H1 (cell line): Measurements from ENCODE around the gene CAMK1G.

Experiments used
- BACH1 ChIP-seq: IDR thresholded peaks from 2 replicates; pipeline ENCODE4 v1.6.1; 2012; ENCODE audit warnings: low read length, improper control_type of control experiment
- CHD2 ChIP-seq: IDR thresholded peaks from 2 replicates; pipeline ENCODE4 v1.6.1; 2012; ENCODE audit warnings: low read length, improper control_type of control experiment
- CREB1 ChIP-seq: IDR thresholded peaks from 2 replicates; pipeline ENCODE4 v1.6.1; 2012; ENCODE audit warnings: inconsistent platforms
- GABPA ChIP-seq: IDR thresholded peaks from 2 replicates; pipeline ENCODE4 v1.6.1; 2011; ENCODE audit warnings: mild to moderate bottlenecking, low read length, moderate library complexity, borderline replicate concordance; ENCODE audit not compliant: insufficient read depth
- POLR2A ChIP-seq, 2 experiments: IDR thresholded peaks; 1 replicate in 1 of 2; 2 replicates in 1 of 2; pipeline ENCODE4 v1.6.1; 2011; ENCODE audit warnings: low read depth in 2 of 2, low read length in 2 of 2, mild to moderate bottlenecking in 2 of 2; ENCODE audit errors: control extremely low read depth in 1 of 2
- POLR2AphosphoS5 ChIP-seq: IDR thresholded peaks from 2 replicates; pipeline ENCODE4 v1.6.1; 2011; ENCODE audit warnings: low read depth, low read length
- RAD21 ChIP-seq, 2 experiments: IDR thresholded peaks in 1 of 2; conservative IDR thresholded peaks in 1 of 2; 2 replicates each; pipeline ENCODE4 v1.6.1; 2011; ENCODE audit warnings: low read depth in 2 of 2, low read length in 2 of 2, improper control_type of control experiment in 1 of 2, inconsistent platforms in 1 of 2, mild to moderate bottlenecking in 1 of 2, moderate library complexity in 1 of 2
- SP1 ChIP-seq: IDR thresholded peaks from 2 replicates; pipeline ENCODE4 v1.6.1; 2011; ENCODE audit warnings: low read depth, low read length
- SP4 ChIP-seq: IDR thresholded peaks from 2 replicates; pipeline ENCODE4 v1.6.1; 2012; ENCODE audit warnings: low read length, inconsistent platforms
- TF ChIP-seq, protein P1 (sequence below), 3 experiments: IDR thresholded peaks; 1 replicate in 2 of 3; 2 replicates in 1 of 3; pipeline versions ENCODE4 v1.5.1 to v1.6.1; 2011; ENCODE audit warnings: low read length in 3 of 3, mild to moderate bottlenecking in 3 of 3, inconsistent platforms in 2 of 3, low read depth in 1 of 3, moderate library complexity in 1 of 3; ENCODE audit not compliant: insufficient read depth in 1 of 3; ENCODE audit errors: control extremely low read depth in 1 of 3

GRCh38 chr1:209549443-209550205 lies 33.9 kb upstream of the CAMK1G start:
- TF ChIP-seq, protein P1, sequence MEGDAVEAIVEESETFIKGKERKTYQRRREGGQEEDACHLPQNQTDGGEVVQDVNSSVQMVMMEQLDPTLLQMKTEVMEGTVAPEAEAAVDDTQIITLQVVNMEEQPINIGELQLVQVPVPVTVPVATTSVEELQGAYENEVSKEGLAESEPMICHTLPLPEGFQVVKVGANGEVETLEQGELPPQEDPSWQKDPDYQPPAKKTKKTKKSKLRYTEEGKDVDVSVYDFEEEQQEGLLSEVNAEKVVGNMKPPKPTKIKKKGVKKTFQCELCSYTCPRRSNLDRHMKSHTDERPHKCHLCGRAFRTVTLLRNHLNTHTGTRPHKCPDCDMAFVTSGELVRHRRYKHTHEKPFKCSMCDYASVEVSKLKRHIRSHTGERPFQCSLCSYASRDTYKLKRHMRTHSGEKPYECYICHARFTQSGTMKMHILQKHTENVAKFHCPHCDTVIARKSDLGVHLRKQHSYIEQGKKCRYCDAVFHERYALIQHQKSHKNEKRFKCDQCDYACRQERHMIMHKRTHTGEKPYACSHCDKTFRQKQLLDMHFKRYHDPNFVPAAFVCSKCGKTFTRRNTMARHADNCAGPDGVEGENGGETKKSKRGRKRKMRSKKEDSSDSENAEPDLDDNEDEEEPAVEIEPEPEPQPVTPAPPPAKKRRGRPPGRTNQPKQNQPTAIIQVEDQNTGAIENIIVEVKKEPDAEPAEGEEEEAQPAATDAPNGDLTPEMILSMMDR (IDR thresholded peaks at IDR 0.05; ENCODE audit: control extremely low read depth in 1 of 3, insufficient read depth in 1 of 3, low read depth in 1 of 3, low read length in 3 of 3), result peak; percentile 52 to 65 (median 61)
- no peak for TF ChIP-seq CHD2
- TF ChIP-seq BACH1, result no peak
- TF ChIP-seq POLR2AphosphoS5, result no peak
- TF ChIP-seq RAD21 (IDR thresholded peaks at IDR 0.05 in 1 of 2, conservative IDR thresholded peaks at IDR 0.05 in 1 of 2; ENCODE audit: low read depth in 2 of 2, low read length in 2 of 2), result peak in 1 of 2 experiments; percentile 30; a peak in 1 of 4 replicates
- no peak for TF ChIP-seq POLR2A (IDR thresholded peaks at IDR 0.05; ENCODE audit: control extremely low read depth in 1 of 2, low read depth in 2 of 2, low read length in 2 of 2)
- no peak for TF ChIP-seq CREB1
- no peak for TF ChIP-seq SP4
- no peak for TF ChIP-seq GABPA
- no peak for TF ChIP-seq SP1
